Muscle layer of colon (tissue), 2 donors: ENCODE data around the gene TAOK1.

Experiments
- H3K27ac ChIP-seq: one replicate; pipeline ENCODE4 v1.7.0; 2013; ENCODE audit warnings: low read depth, mild to moderate bottlenecking, low read length, moderate library complexity
- H3K27me3 ChIP-seq, 2 donors: one replicate each; pipeline ENCODE4 v1.7.0; 2013; ENCODE audit warnings: low read length in 2 of 2, mild to moderate bottlenecking in 2 of 2; ENCODE audit not compliant: insufficient read depth in 2 of 2, control insufficient read depth in 1 of 2
- H3K36me3 ChIP-seq: one replicate; pipeline ENCODE4 v1.7.0; 2013; ENCODE audit warnings: mild to moderate bottlenecking, low read length; ENCODE audit not compliant: insufficient read depth
- H3K4me1 ChIP-seq: one replicate; pipeline ENCODE4 v1.7.0; 2013; ENCODE audit warnings: mild to moderate bottlenecking, low read length; ENCODE audit not compliant: insufficient read depth
- H3K4me3 ChIP-seq, 2 donors: one replicate each; pipeline ENCODE4 v1.7.0; 2013; ENCODE audit warnings: low read length in 2 of 2, low read depth in 1 of 2, mild to moderate bottlenecking in 1 of 2, moderate library complexity in 1 of 2
- H3K9ac ChIP-seq: one replicate; pipeline ENCODE4 v1.7.0; 2013; ENCODE audit warnings: low read length
- H3K9me3 ChIP-seq: one replicate; pipeline ENCODE4 v1.7.0; 2013; ENCODE audit warnings: mild to moderate bottlenecking, low read length
- donor health status: abdominal sarcoma.
- donor health status: Adenocarcinoma of cecum.

The TAOK1 gene

DNA sequence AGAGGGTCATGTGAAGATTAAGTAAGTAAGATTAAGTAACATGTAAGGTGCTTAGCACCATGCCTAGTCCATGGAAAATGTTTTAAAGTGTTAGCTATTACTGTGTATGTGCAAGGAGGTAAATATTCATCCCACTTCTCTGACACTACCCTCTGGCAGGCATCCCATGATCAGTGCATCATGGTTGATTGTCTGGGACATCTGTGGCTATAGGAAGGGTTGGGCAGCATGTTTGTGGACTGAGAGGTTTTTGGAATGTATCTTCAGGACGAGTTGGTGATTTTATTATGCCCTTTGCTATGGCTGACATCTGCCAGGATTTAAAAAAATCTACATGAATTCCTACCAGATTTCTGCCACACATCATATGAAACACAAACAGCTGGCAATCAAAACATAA lies 6.5 kb upstream of the TAOK1 start:
- H3K9me3 ChIP-seq = no peaks in the 10 kb centered on the region
- no peak overlapping the region for H3K27ac ChIP-seq
- no peak overlapping the region for H3K4me3 ChIP-seq
- H3K27me3 ChIP-seq = no peaks in the 10 kb centered on the region
- no peaks in the 10 kb centered on the region for H3K36me3 ChIP-seq
- H3K4me1 ChIP-seq = no peaks in the 10 kb centered on the region
- H3K9ac ChIP-seq = no peak overlapping the region

- no peaks in the 10 kb centered on the region for H3K9me3 ChIP-seq
- H3K4me1 ChIP-seq = no peaks in the 10 kb centered on the region
- no peak overlapping the region for H3K27ac ChIP-seq
- no peaks in the 10 kb centered on the region for H3K36me3 ChIP-seq
- no peak overlapping the region for H3K9ac ChIP-seq
- no peaks in the 10 kb centered on the region for H3K27me3 ChIP-seq
- no peak overlapping the region for H3K4me3 ChIP-seq
Measured at GRCh38 chr17:29384901-29385300, 5.3 kb upstream of the TAOK1 start.

- Histone ChIP-seq H3K4me3 (no peak overlapping the region), H3K27ac (no peak overlapping the region), H3K36me3 (no peaks in the 10 kb centered on the region), H3K27me3 (no peaks in the 10 kb centered on the region), H3K4me1 (peaks cover 4% of the 10 kb centered on the region), H3K9ac (no peak overlapping the region), H3K9me3 (no peaks in the 10 kb centered on the region)
Measured at GRCh38 chr17:29386760-29387159, 3.4 kb upstream of the TAOK1 start.

DNA sequence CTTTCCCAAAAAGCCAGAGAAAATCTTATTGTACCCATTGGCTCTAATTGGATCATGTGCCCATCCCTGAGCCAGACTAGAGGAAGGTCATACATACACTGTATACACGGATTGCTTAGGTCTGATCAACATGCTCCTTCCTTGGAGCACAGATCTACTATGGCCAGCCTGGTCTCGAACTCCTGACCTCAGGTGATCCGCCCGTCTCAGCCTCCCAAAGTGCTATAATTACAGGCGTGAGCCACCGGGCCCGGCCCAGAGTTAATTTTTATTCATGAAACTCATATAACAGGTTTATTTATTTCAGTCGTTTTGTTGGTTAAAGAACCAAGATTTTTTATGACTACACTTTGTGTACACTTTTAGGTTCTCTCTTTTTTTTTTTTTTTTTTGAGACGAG lies 1.2 kb upstream of the TAOK1 start:
- Histone ChIP-seq H3K27me3 (no peaks in the 10 kb centered on the region), H3K27ac (no peak overlapping the region), H3K4me3 (no peak overlapping the region), H3K9ac (no peak overlapping the region), H3K4me1 (peaks cover 25% of the 10 kb centered on the region), H3K9me3 (no peaks in the 10 kb centered on the region), H3K36me3 (no peaks in the 10 kb centered on the region)

DNA sequence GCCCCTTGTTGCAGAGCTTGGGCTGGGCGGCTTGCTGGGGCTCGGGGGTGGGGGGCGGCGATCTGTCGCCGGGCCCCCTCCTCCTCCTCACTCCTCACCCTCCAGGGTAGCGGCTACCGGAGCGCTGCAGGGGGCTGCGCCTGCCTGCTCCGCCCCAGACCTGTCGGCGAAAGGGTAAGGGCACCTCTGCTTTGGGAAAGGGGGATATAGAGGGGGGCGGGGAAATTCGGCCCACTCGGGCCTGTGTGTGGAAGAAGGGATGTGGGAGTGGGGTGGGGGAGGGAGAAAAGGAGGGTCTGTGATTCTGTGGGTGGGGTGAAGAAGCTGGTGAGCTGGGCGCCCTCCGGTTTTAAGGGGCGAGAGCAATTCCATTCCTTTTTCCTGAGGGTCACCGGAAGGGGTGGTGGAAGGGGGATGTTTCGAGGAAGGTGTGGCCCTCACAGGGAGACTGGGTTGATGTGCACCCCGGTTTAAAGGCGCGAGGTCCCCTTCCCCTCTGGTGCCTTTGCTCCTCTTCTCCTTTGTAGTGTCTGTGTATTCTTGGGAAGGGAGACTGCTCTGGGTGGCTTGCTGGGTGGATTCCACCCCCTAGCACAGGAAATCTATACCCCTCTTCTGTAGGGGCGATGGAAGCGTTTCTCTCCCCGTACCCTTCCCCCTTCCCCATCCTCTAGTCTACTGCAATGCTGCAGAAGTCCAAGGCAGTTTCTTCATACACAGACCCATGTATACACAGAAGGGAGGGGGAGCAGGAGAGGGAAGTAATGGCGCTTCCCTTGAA lies 878 bp downstream of the TAOK1 start:
- H3K27ac ChIP-seq = peak overlapping the region; percentile 67
- peaks cover 25% of the 10 kb centered on the region for H3K4me1 ChIP-seq
- no peaks in the 10 kb centered on the region for H3K27me3 ChIP-seq
- H3K36me3 ChIP-seq = no peaks in the 10 kb centered on the region
- peak overlapping the region; percentile 65 for H3K9ac ChIP-seq
- H3K9me3 ChIP-seq = no peaks in the 10 kb centered on the region
- H3K4me3 ChIP-seq = peak overlapping the region; percentile 78 to 83

GRCh38 chr17:29393436-29393835 lies 3.3 kb downstream of the TAOK1 start:
- no peaks in the 10 kb centered on the region for H3K9me3 ChIP-seq
- H3K36me3 ChIP-seq = no peaks in the 10 kb centered on the region
- no peak overlapping the region for H3K9ac ChIP-seq
- H3K4me1 ChIP-seq = peaks cover 25% of the 10 kb centered on the region
- no peaks in the 10 kb centered on the region for H3K27me3 ChIP-seq
- H3K27ac ChIP-seq = no peak overlapping the region
- H3K4me3 ChIP-seq = no peak overlapping the region

DNA sequence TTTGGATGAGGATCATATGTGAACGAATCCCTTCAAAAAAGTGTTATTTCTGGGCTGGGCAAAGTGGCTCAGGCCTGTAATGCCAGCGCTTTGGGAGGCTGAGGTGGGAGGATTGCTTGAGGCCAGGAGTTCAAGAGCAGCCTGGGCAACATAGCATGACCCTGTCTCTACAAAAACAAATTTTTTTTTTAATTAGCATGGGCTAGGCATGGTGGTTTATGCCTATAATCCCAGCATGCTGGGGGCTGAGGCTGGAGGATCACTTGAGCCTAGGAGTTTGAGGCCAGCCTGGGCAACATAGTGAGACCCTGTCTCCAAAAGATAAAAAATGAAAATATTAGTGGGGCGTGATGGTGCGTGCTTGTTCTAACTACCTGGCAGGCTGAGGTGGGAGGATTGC lies 4.6 kb downstream of the TAOK1 start:
- no peaks in the 10 kb centered on the region for H3K36me3 ChIP-seq
- peaks cover 25% of the 10 kb centered on the region for H3K4me1 ChIP-seq
- no peak overlapping the region for H3K4me3 ChIP-seq
- H3K27me3 ChIP-seq = no peaks in the 10 kb centered on the region
- H3K9me3 ChIP-seq = no peaks in the 10 kb centered on the region
- H3K9ac ChIP-seq = no peak overlapping the region
- no peak overlapping the region for H3K27ac ChIP-seq

DNA sequence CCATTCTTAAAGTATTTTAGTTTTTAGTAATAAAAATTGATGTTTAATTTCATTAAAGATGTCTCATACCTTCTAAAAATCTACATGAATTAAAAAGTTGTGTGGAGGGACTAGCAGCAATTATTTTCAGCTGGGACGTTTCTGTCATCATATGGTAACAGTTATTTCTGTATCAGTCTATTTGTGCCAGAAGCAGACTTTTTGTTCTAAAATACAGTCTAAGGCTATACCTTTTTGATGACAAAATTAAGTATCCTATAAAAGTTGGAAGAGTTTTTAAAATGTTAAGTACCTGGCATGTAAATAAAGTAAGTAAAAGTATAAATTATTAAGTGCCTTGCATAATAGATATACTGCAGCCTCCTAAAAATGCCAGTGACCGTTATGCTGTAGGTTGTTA lies 5.9 kb downstream of the TAOK1 start:
- Histone ChIP-seq H3K9ac (no peak overlapping the region), H3K27me3 (no peaks in the 10 kb centered on the region), H3K27ac (no peak overlapping the region), H3K4me3 (no peak overlapping the region), H3K9me3 (no peaks in the 10 kb centered on the region), H3K4me1 (peaks cover 25% of the 10 kb centered on the region), H3K36me3 (no peaks in the 10 kb centered on the region)

- H3K36me3 ChIP-seq = no peaks in the 10 kb centered on the region
Measured at GRCh38 chr17:29399634-29400033, 9.5 kb downstream of the TAOK1 start.

DNA sequence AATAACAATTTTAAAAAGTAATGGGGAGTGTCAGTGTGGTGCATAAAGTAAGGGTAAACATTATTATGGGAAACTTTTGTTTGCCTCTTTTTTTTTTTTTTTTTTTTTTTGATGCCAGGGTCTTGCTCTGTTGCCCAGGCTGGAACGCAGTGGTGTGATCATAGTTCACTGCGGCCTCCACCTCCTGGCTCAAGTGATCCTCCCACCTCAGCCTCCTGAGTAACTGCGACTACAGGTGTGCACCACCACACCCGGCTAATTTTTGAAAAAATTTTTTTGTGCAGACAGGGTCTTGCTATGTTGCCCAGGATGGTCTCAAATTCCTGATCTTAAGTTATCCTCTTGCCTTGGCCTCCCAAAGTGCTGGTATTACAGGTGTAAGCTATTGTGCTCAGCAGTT lies 10.7 kb downstream of the TAOK1 start:
- Histone ChIP-seq H3K4me3 (no peak overlapping the region), H3K9ac (no peak overlapping the region), H3K27me3 (no peaks in the 10 kb centered on the region), H3K27ac (no peak overlapping the region), H3K9me3 (no peaks in the 10 kb centered on the region), H3K4me1 (no peaks in the 10 kb centered on the region), H3K36me3 (no peaks in the 10 kb centered on the region)

More at GRCh38 chr17:29399634-29400033, 9.5 kb downstream of the TAOK1 start:
- Histone ChIP-seq H3K9ac (no peak overlapping the region), H3K4me1 (no peaks in the 10 kb centered on the region), H3K27ac (no peak overlapping the region), H3K4me3 (no peak overlapping the region), H3K9me3 (no peaks in the 10 kb centered on the region), H3K27me3 (no peaks in the 10 kb centered on the region)

GRCh38 chr17:29401258-29401657 lies 11.1 kb downstream of the TAOK1 start:
- no peaks in the 10 kb centered on the region for H3K9me3 ChIP-seq
- H3K9ac ChIP-seq = no peak overlapping the region
- no peaks in the 10 kb centered on the region for H3K27me3 ChIP-seq
- H3K27ac ChIP-seq = no peak overlapping the region
- H3K4me1 ChIP-seq = no peaks in the 10 kb centered on the region
- no peaks in the 10 kb centered on the region for H3K36me3 ChIP-seq
- no peak overlapping the region for H3K4me3 ChIP-seq

DNA sequence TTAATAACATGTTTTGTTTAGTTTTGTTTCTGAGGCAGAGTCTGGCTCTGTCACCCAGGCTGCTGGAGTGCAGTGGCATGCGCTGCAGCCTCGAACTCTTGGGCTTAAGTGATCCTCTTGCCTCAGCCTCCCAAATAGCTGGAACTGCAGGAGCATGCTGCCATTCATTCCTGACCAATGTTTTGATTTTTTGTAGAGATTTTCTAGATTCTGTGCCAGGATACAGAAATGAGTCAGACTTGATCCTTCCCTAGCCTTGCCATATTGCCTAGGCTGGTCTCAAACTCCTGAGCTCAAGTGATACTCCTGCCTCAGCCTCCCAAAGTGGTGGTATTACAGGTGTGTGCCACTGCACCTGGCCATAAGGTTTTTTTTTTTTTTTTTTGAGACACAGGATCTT lies 17.7 kb downstream of the TAOK1 start:
- Histone ChIP-seq H3K27me3 (no peaks in the 10 kb centered on the region), H3K4me3 (no peak overlapping the region), H3K36me3 (no peaks in the 10 kb centered on the region), H3K27ac (no peak overlapping the region), H3K9ac (no peak overlapping the region), H3K9me3 (no peaks in the 10 kb centered on the region), H3K4me1 (peaks cover 7% of the 10 kb centered on the region)
